ENCODE data around the gene FBXO47. TPM values are rescaled to one million over a fixed set of nuclear protein-coding genes. Genes with fewer than 3 reads are reported as not detected.

Gene FBXO47
- total and polyA plus RNA-seq, 9 of the 15 experiments (the other 6 are each of a cell fraction or from before 2014, with no cell fraction given): not detected

DNA sequence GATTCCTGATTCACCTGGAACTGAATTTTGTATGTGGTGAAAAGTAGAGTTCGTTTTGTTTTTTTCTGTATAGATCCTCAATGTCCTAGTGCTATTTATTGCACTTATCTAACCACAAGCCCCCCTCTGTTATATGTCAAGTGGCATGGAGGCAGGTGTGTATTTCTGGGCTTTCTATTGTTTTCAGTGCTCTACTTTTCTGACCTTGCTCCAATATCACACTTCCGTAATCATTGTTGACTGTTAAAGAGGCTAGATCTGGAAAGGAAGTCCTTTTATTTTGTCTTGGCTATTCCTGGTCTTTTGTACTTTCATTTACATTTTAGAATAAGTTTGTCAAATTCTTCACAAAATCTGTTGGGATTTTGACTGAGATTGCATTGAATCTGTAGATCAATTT, 26.8 kb upstream of the FBXO47 start:
- WGBS (ENCODE audit: insufficient coverage, low coverage, missing lambda C conversion rate): 2% methylated on average over 2 of the region's 2 CpGs
- Histone ChIP-seq H3K4me2 (ENCODE audit: insufficient read depth, low read length) (no peak overlapping the region), H3K27ac (ENCODE audit: extremely low read depth, low read depth, low read length) (no peak overlapping the region), H4K20me1 (replicated peaks; ENCODE audit: control insufficient read depth, insufficient read depth, low read length) (no peaks in the 10 kb centered on the region), H2AFZ (ENCODE audit: low read depth, low read length) (no peak overlapping the region), H3K36me3 (ENCODE audit: control insufficient read depth, insufficient read depth, low read length) (no peaks in the 10 kb centered on the region), H3K9me1 (ENCODE audit: control insufficient read depth, insufficient read depth, low read length) (no peaks in the 10 kb centered on the region), H3K27me3 (ENCODE audit: control insufficient read depth in 2 of 2, insufficient read depth in 2 of 2, low read length in 2 of 2) (no peaks in the 10 kb centered on the region), H3K4me1 (replicated peaks in 1 of 2; ENCODE audit: control insufficient read depth in 2 of 2, insufficient read depth in 2 of 2, low read length in 2 of 2) (no peaks in the 10 kb centered on the region; a peak in 1 of 5 replicates), H3K9ac (ENCODE audit: insufficient read depth in 1 of 2, low read depth in 2 of 2, low read length in 2 of 2) (no peak overlapping the region), H3K9me3 (replicated peaks; ENCODE audit: control insufficient read depth, insufficient read depth, low read depth, low read length) (peaks cover 11% of the 10 kb centered on the region), H3K79me2 (ENCODE audit: control insufficient read depth, insufficient read depth, low read length) (no peaks in the 10 kb centered on the region), H3K4me3 (no peak overlapping the region)
- in situ Hi-C loops (cut with MboI): no loop called here
- FAIRE-seq: no peak
- intact Hi-C loops (cut with micrococcal nuclease): no loop called here
- no peak for DNase-seq (ENCODE audit: extremely low read depth in 1 of 4, low spot score in 3 of 4)
- POLR2A ChIA-PET: no interaction called here
- CTCF ChIA-PET (ENCODE audit: low intra/inter-chr PET ratio): interaction anchor here (0.7 kb wide), 1 partner anchor 11 kb away, joined by 7 read pairs; no protein-coding TSS in a partner anchor
- no peak for ATAC-seq
- TF ChIP-seq ZNF644 (tag; IDR thresholded peaks at IDR 0.05; ENCODE audit: low read depth) (no peak), TGIF2 (CRISPR knock-in tag; IDR thresholded peaks at IDR 0.05) (no peak), RNF219 (CRISPR knock-in tag; IDR thresholded peaks at IDR 0.05) (no peak), MAX (CRISPR knock-in tag; IDR thresholded peaks at IDR 0.05) (no peak), CBX8 (IDR thresholded peaks at IDR 0.05; ENCODE audit: borderline replicate concordance, extremely low read depth, low read depth, low read length, poor library complexity, severe bottlenecking) (no peak), FOXK1 (CRISPR knock-in tag; IDR thresholded peaks at IDR 0.05; ENCODE audit: borderline replicate concordance) (no peak), TAF7 (tag; IDR thresholded peaks at IDR 0.05) (no peak)
- TF ChIP-seq, protein P1, sequence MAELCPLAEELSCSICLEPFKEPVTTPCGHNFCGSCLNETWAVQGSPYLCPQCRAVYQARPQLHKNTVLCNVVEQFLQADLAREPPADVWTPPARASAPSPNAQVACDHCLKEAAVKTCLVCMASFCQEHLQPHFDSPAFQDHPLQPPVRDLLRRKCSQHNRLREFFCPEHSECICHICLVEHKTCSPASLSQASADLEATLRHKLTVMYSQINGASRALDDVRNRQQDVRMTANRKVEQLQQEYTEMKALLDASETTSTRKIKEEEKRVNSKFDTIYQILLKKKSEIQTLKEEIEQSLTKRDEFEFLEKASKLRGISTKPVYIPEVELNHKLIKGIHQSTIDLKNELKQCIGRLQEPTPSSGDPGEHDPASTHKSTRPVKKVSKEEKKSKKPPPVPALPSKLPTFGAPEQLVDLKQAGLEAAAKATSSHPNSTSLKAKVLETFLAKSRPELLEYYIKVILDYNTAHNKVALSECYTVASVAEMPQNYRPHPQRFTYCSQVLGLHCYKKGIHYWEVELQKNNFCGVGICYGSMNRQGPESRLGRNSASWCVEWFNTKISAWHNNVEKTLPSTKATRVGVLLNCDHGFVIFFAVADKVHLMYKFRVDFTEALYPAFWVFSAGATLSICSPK (IDR thresholded peaks at IDR 0.05; ENCODE audit: borderline replicate concordance): no peak
- no TSS peak for BruUV-seq (replicated peaks)

Data from K562 (cell line).